ENCODE measurements around the gene FGF22. TPM values are rescaled to one million over a fixed set of nuclear protein-coding genes. Genes with fewer than 3 reads are reported as not detected.
"Not testable (repeated sequence)": the region's sequence is repeated elsewhere in the genome, so short reads cannot be mapped to it uniquely, and the experiment has no call there.

The FGF22 gene
- total RNA-seq (2014; rRNA removed; shearing (Covaris generic)) = 0.05 and 0.36 TPM in 2 replicates

- DNase-seq (ENCODE audit: low spot score) = peak; percentile 73
These were observed at the start of gene FGF22 for GRCh38 chr19:639253-640160. TSS of gene FGF22 (plus strand) at chr19:639879. CDS start at chr19:639926, 47 bp downstream.

- no peak for DNase-seq (ENCODE audit: low spot score)
These were observed 49.3 kb upstream of the FGF22 start for GRCh38 chr19:590396-590745.

DNA sequence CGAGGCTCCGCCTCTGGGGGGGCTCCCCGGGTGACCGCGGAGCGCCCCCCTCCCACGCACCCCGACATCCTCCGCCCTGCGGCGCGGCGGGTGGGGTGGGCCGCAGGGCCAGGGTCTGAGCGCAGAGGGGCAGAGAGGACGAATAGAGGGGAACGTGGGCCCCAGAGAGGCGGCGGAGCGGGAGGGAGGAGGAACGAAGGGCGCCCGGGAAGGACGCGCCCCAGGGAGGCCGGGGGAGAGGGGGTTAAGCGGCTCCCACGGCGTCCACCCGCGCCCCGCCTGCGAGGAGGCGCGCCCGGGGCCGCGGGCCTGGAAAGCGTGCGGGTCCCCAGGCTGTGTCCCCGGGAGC, 49.0 kb upstream of the FGF22 start:
- no peak for DNase-seq (ENCODE audit: low spot score)

- peak; percentile 32 for DNase-seq (ENCODE audit: low spot score)
These were observed 48.4 kb upstream of the FGF22 start for GRCh38 chr19:591099-591958.

GRCh38 chr19:592101-592500, 47.6 kb upstream of the FGF22 start:
- DNase-seq (ENCODE audit: low spot score) = no peak

DNA sequence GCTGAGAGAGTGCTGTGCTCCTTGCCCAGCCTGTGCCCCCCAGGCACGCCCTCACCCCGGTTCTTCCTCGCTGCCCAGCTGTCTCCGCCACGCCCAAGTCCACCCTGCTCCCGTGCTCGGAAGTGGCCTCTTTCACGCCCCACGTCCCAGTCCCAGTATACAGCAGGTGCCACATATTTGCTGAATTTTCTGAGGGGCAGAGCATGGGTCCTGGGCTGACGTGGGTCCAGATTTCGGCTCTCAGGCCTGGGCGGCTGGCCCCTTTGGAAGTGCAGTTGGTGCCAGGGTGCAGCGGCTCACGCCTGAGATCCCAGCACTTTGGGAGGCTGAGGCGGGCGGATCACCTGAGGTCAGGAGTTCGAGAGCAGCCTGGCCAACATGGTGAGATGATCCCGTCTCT, 46.6 kb upstream of the FGF22 start:
- no peak for DNase-seq (ENCODE audit: low spot score)

DNA sequence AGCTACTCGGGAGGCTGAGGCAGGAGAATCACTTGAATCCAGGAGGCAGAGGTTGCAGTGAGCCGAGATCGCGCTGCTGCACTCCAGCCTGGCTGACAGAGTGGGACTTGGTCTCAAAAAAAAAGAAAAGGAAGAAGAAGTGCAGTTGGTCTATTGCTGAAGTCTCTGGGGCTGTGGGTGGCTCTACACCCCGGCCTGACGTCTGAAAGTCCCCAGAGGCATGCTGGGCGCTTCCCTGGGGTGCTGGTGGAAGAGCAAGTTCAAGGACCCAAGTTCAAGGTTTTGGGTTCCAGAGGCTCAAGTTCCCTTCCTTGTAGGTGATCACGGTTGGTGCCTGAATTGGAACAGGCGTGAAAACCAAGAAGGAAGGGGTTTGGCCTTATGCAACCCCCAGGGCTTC, 46.2 kb upstream of the FGF22 start:
- DNase-seq (ENCODE audit: low spot score) = no peak

GRCh38 chr19:594265-594870, 45.3 kb upstream of the FGF22 start:
- DNase-seq (ENCODE audit: low spot score) = no peak

- DNase-seq (ENCODE audit: low spot score) = no peak
These were observed 44.1 kb upstream of the FGF22 start for GRCh38 chr19:595326-596262.

GRCh38 chr19:596263-596655, 43.4 kb upstream of the FGF22 start:
- DNase-seq (ENCODE audit: low spot score) = no peak

GRCh38 chr19:597406-598315, 42.0 kb upstream of the FGF22 start:
- DNase-seq (ENCODE audit: low spot score) = no peak

DNA sequence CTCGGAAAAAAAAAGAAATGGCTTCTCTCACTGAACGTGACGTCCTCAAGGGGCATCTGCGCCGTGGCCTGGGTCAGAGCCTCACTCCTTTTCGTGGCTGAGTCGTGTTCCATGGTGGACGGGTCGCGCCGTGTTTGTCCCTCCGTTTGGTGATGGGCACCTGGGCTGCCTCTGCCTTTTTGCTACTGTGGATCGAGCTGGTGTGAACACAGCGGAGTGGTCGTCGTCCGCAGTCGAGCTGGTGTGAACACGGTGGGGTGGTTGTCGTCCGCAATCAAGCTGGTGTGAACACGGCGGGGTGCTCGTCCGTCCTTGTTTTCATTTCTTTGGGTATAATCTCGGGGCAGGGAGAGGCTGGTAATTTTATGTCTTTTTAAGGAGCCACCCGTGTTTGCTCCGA, 38.4 kb upstream of the FGF22 start:
- no peak for DNase-seq (ENCODE audit: low spot score)

DNA sequence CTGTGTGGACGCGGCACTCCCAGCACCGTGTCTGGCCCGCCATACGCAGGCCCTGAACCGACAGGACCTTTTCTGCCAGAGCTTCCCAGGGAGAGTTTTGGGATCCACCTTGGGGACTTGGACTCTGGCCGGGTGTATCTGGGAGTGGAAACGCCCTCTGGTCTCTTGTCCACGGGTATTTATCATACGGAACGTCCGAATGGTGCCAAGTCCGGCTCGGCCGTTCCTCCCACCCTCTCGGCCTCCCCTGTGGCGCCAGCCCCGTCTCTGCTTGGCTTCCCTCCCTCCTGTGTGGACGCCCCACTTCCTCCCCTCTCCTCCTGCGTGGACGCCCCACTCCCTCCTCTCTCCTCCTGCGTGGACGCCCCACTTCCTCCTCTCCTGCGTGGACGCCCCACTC, 37.9 kb upstream of the FGF22 start:
- no peak for DNase-seq (ENCODE audit: low spot score)

GRCh38 chr19:602391-603301, 37.0 kb upstream of the FGF22 start:
- DNase-seq (ENCODE audit: low spot score) = no peak

DNA sequence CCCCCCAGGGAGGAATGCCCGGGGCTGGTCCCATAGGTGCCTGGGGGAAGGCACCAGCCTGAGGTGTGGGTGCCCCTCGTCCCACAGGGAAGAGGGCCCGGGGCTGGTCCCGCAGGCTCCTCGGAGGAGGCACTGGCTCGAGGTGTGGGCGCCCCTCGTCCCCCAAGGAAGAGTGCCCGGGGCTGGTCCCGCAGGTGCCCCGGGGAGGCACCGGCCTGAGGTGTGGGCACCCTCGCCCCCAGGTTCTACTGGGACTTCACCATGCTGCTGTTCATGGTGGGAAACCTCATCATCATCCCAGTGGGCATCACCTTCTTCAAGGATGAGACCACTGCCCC, 36.4 kb upstream of the FGF22 start:
- DNase-seq (ENCODE audit: low spot score) = not testable (repeated sequence)

GRCh38 chr19:603779-604178, 35.9 kb upstream of the FGF22 start:
- not testable (repeated sequence) for DNase-seq (ENCODE audit: low spot score)

DNA sequence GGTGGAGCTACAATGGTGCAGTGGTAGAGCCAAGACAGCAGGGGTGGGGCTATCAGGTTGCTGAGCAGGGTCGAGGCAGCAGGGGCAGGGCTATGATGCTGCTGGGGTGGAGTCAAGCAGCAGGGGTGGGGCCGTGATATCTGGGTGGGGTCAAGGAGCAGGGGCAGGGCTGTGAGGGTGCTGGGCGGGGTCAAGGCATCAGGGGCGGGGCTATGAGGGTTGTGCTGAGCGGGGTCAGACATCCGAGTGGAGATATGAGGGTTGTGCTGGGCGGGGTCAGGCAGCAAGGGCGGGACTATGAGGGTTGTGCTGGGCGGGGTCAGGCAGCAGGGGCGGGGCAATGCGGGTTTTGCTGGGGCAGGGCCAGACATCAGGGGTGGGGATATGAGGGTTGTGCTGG, 35.3 kb upstream of the FGF22 start:
- peak; percentile 18 for DNase-seq (ENCODE audit: low spot score)

- not testable (repeated sequence) for DNase-seq (ENCODE audit: low spot score)
These were observed 34.4 kb upstream of the FGF22 start for GRCh38 chr19:605061-605971.

Data from HT-29 (cell line).